Activated T-helper 2 cell treated with anti-CD3 and anti-CD28 coated beads, Interferon-gamma antibody, Interleukin-2, Interleukin-4, amounts not matched to agents 10 μg/mL and 5 μg/mL and 100 μg/mL, durations not matched to agents 14 hours and 24 hours and 36 hours (primary cell): ENCODE results near the gene SCCPDH. TPM values are rescaled to one million over a fixed set of nuclear protein-coding genes. Genes with fewer than 3 reads are reported as not detected.
A peak's percentile ranks its signal among the peaks of the same experiment; 100 is the strongest.

Source experiments
- DNase-seq: peaks from one replicate; pipeline ENCODE4 v3.0.0; 2021; ENCODE audit warnings: low spot score
- H3K27ac Mint-ChIP-seq: one replicate; pipeline ENCODE4 v1.8.0; 2021; ENCODE audit warnings: mixed read lengths
- H3K27me3 Mint-ChIP-seq: one replicate; pipeline ENCODE4 v1.8.0; 2021; ENCODE audit warnings: low read depth, mixed read lengths
- H3K36me3 Mint-ChIP-seq: one replicate; pipeline ENCODE4 v1.8.0; 2021; ENCODE audit warnings: low read depth, mixed read lengths
- H3K4me1 Mint-ChIP-seq: one replicate; pipeline ENCODE4 v1.8.0; 2021; ENCODE audit warnings: low read depth, mixed read lengths
- H3K4me3 Mint-ChIP-seq: one replicate; pipeline ENCODE4 v1.8.0; 2021; ENCODE audit warnings: low read depth, mild to moderate bottlenecking, moderate library complexity, mixed read lengths
- H3K9me3 Mint-ChIP-seq: one replicate; pipeline ENCODE4 v1.8.0; 2021; ENCODE audit warnings: mixed read lengths
- intact Hi-C: fragments of 100-400 bp; cut with micrococcal nuclease; formaldehyde crosslinking; loops from one replicate; pipeline ENCODE4 v1.15.1; 2023
- total RNA-seq: library from RNA; stranded (reverse); gene quantifications from 2 replicates; pipeline ENCODE4 v1.2.3, GENCODE V29; 2022

Gene SCCPDH
- total RNA-seq, 1 donor from 2014 or later, result 34.3 TPM

GRCh38 chr1:246768403-246769020 lies 44.3 kb downstream of the SCCPDH start:
- Mint-ChIP-seq H3K36me3 (peaks cover 15% of the 10 kb centered on the region), H3K27ac (no peak overlapping the region), H3K4me1 (peaks cover 5% of the 10 kb centered on the region), H3K4me3 (no peak overlapping the region), H3K27me3 (no peaks in the 10 kb centered on the region), H3K9me3 (no peaks in the 10 kb centered on the region)
- intact Hi-C loops, result no loop called here
- no peak for DNase-seq

- Mint-ChIP-seq H3K4me3 (no peak overlapping the region), H3K36me3 (peaks cover 12% of the 10 kb centered on the region), H3K4me1 (peaks cover 5% of the 10 kb centered on the region), H3K9me3 (no peaks in the 10 kb centered on the region), H3K27me3 (no peaks in the 10 kb centered on the region), H3K27ac (no peak overlapping the region)
- intact Hi-C loops, result no loop called here
- DNase-seq, result no peak
These were observed 45.1 kb downstream of the SCCPDH start for GRCh38 chr1:246769306-246769705.

- Mint-ChIP-seq H3K9me3 (no peaks in the 10 kb centered on the region), H3K4me1 (peaks cover 5% of the 10 kb centered on the region), H3K36me3 (peaks cover 15% of the 10 kb centered on the region), H3K27me3 (no peaks in the 10 kb centered on the region), H3K4me3 (no peak overlapping the region), H3K27ac (no peak overlapping the region)
- intact Hi-C loops, result no loop called here
- no peak for DNase-seq
These were observed 47.2 kb downstream of the SCCPDH start for GRCh38 chr1:246771366-246771765.

GRCh38 chr1:246772686-246773085 lies 48.5 kb downstream of the SCCPDH start:
- H3K27ac Mint-ChIP-seq, result no peak overlapping the region
- no peaks in the 10 kb centered on the region for H3K9me3 Mint-ChIP-seq
- no peak overlapping the region for H3K4me3 Mint-ChIP-seq
- intact Hi-C loops, result no loop called here
- H3K4me1 Mint-ChIP-seq, result peaks cover 5% of the 10 kb centered on the region
- peaks cover 14% of the 10 kb centered on the region for H3K36me3 Mint-ChIP-seq
- H3K27me3 Mint-ChIP-seq, result no peaks in the 10 kb centered on the region
- DNase-seq, result no peak

- H3K36me3 Mint-ChIP-seq, result peaks cover 14% of the 10 kb centered on the region
- H3K4me3 Mint-ChIP-seq, result no peak overlapping the region
- no peak for DNase-seq
- no peak overlapping the region for H3K27ac Mint-ChIP-seq
- H3K27me3 Mint-ChIP-seq, result no peaks in the 10 kb centered on the region
- intact Hi-C loops, result no loop called here
- H3K4me1 Mint-ChIP-seq, result peaks cover 5% of the 10 kb centered on the region
- H3K9me3 Mint-ChIP-seq, result no peaks in the 10 kb centered on the region
These were observed 49.0 kb downstream of the SCCPDH start for GRCh38 chr1:246773213-246773641.

GRCh38 chr1:246775531-246776385 lies 51.5 kb downstream of the SCCPDH start:
- Mint-ChIP-seq H3K9me3 (no peaks in the 10 kb centered on the region), H3K4me3 (no peak overlapping the region), H3K36me3 (peaks cover 14% of the 10 kb centered on the region), H3K27ac (no peak overlapping the region), H3K27me3 (no peaks in the 10 kb centered on the region), H3K4me1 (peaks cover 5% of the 10 kb centered on the region)
- DNase-seq, result no peak
- intact Hi-C loops, result no loop called here

- H3K36me3 Mint-ChIP-seq, result peaks cover 14% of the 10 kb centered on the region
These were observed 52.7 kb downstream of the SCCPDH start for GRCh38 chr1:246776923-246777322.

GRCh38 chr1:246778663-246779062 lies 54.5 kb downstream of the SCCPDH start:
- Mint-ChIP-seq H3K9me3 (no peaks in the 10 kb centered on the region), H3K36me3 (peaks cover 6% of the 10 kb centered on the region), H3K27ac (no peak overlapping the region), H3K4me3 (no peak overlapping the region), H3K27me3 (no peaks in the 10 kb centered on the region), H3K4me1 (peaks cover 8% of the 10 kb centered on the region)
- DNase-seq, result no peak
- intact Hi-C loops, result no loop called here

More at GRCh38 chr1:246776923-246777322, 52.7 kb downstream of the SCCPDH start:
- no peak for DNase-seq
- Mint-ChIP-seq H3K27me3 (no peaks in the 10 kb centered on the region), H3K9me3 (no peaks in the 10 kb centered on the region), H3K4me1 (peaks cover 5% of the 10 kb centered on the region), H3K4me3 (no peak overlapping the region), H3K27ac (no peak overlapping the region)
- intact Hi-C loops, result no loop called here

- no peaks in the 10 kb centered on the region for H3K9me3 Mint-ChIP-seq
- H3K27me3 Mint-ChIP-seq, result no peaks in the 10 kb centered on the region
- no peak overlapping the region for H3K4me3 Mint-ChIP-seq
- H3K36me3 Mint-ChIP-seq, result peaks cover 6% of the 10 kb centered on the region
- H3K27ac Mint-ChIP-seq, result no peak overlapping the region
- peaks cover 8% of the 10 kb centered on the region for H3K4me1 Mint-ChIP-seq
- intact Hi-C loops, result no loop called here
- DNase-seq, result no peak
These were observed 55.5 kb downstream of the SCCPDH start for GRCh38 chr1:246779561-246780175.

- Mint-ChIP-seq H3K27me3 (no peaks in the 10 kb centered on the region), H3K36me3 (peaks cover 6% of the 10 kb centered on the region), H3K4me1 (peaks cover 10% of the 10 kb centered on the region), H3K9me3 (no peaks in the 10 kb centered on the region), H3K4me3 (no peak overlapping the region), H3K27ac (no peak overlapping the region)
- intact Hi-C loops, result no loop called here
- DNase-seq, result no peak
These were observed 56.1 kb downstream of the SCCPDH start for GRCh38 chr1:246780264-246780663.

GRCh38 chr1:246781212-246781611 lies 57.0 kb downstream of the SCCPDH start:
- Mint-ChIP-seq H3K4me1 (peaks cover 10% of the 10 kb centered on the region), H3K27me3 (no peaks in the 10 kb centered on the region), H3K4me3 (no peak overlapping the region), H3K36me3 (peaks cover 5% of the 10 kb centered on the region), H3K27ac (no peak overlapping the region), H3K9me3 (no peaks in the 10 kb centered on the region)
- intact Hi-C loops, result no loop called here
- DNase-seq, result no peak

GRCh38 chr1:246782120-246782900 lies 58.1 kb downstream of the SCCPDH start:
- Mint-ChIP-seq H3K27ac (peak overlapping the region; percentile 42), H3K4me1 (peaks cover 10% of the 10 kb centered on the region), H3K27me3 (no peaks in the 10 kb centered on the region), H3K9me3 (no peaks in the 10 kb centered on the region), H3K36me3 (no peaks in the 10 kb centered on the region), H3K4me3 (no peak overlapping the region)
- intact Hi-C loops, result no loop called here
- DNase-seq, result no peak
